Daoy (cell line): ENCODE data around the gene UNKL. TPM values are rescaled to one million over a fixed set of nuclear protein-coding genes. Genes with fewer than 3 reads are reported as not detected.

Source experiments
- DNase-seq: peaks from one replicate; pipeline ENCODE4 v3.0.0-alpha.2; 2015; ENCODE audit warnings: low read depth
- total RNA-seq: library from RNA; depleted of rRNA; stranded (reverse); fragments of >200 nt; shearing (Covaris generic); gene quantifications from 2 replicates; pipeline ENCODE4 v1.2.3, GENCODE V29; 2014; rRNA removed

Gene UNKL
- total RNA-seq: 12.1 and 13.7 TPM in 2 replicates

DNA sequence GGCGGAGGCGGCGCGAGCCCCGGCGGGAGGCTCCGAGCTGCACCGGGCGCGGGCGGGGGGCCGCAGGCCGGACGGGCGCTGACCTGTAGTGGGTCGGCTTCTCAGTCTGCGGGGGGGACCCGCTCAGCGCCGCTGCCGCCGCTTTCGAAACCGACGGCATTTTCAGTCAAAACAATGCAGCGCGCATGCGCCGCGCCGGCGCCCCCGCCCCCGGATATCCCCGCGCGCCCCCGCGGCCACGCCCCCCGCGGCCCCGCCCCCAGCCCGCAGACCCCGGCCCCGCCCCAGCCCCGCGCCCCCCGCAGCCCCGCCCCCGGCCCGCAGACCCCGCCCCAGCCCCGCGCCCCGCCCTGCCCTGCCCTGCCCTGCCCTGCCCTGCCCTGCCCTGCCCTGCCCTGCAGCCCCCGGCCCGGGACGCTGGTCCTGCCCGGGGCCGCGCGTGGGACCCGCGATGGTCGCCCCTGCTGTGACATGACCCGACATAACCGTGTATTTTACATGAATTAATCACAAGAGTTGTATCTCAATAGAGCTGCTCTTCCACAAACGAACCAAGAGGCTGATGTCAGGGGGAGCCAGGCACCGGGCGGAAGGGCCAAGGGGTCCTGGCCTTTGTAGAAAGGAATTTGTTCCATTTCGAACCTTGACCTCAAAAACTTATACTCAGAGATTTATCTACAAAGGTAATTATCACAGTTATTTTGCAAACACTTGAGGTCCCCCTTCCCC lies at the start of gene UNKL:
Gene UNKL, minus strand, starts transcription at position 173 of the 729 bp plus-strand sequence. Its CDS starts 13 bp downstream, at position 160.
- DNase-seq: peak; percentile 65

GRCh38 chr16:1461146-1461545 lies 46.6 kb upstream of the UNKL start:
- no peak for DNase-seq

DNA sequence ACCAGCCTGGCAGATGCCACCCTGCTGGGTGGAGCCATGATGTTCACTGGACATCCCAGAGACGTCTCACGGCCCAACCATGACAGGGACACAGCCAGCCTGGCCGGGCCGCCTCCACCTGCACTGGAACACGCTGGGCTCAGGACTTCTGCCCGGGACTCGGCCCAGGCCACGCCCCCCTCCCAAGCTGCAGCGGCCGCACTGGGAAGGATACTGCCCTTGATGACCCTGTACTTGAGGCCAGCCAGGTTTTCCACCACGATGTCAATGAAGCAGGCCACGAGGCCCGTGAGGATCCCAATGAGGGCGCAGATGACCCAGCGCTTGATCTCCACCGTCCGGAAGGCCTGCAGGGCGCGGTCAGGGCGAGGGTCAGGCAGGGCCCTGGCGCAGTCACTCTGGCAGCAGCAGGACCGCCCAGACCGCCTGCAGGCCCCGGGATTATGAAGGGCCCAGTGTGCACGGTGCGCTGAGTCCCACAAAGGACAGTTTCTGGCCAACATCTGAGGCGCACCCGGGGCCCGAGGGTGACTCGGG lies 46.2 kb upstream of the UNKL start:
- DNase-seq: no peak

- no peak for DNase-seq
Measured at GRCh38 chr16:1459967-1460366, 45.5 kb upstream of the UNKL start.

DNA sequence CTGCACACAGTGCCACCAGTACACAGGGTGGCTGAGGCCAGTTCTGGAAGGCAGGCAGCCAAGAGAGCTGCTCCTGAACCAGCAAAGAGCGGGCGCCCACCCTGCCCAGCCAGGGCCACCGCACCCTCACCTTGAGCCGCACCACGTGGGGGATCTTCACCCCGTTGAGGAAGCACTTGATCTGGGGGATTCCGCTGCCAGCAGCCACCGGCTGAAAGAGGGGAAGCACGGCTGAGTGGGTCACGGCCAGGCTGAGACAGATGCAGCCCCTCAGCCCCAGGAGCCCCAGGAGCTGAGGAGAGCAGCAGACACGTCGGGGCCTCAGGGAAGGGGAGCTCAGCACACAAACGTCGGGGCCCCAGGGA lies 44.5 kb upstream of the UNKL start:
- DNase-seq: no peak

DNA sequence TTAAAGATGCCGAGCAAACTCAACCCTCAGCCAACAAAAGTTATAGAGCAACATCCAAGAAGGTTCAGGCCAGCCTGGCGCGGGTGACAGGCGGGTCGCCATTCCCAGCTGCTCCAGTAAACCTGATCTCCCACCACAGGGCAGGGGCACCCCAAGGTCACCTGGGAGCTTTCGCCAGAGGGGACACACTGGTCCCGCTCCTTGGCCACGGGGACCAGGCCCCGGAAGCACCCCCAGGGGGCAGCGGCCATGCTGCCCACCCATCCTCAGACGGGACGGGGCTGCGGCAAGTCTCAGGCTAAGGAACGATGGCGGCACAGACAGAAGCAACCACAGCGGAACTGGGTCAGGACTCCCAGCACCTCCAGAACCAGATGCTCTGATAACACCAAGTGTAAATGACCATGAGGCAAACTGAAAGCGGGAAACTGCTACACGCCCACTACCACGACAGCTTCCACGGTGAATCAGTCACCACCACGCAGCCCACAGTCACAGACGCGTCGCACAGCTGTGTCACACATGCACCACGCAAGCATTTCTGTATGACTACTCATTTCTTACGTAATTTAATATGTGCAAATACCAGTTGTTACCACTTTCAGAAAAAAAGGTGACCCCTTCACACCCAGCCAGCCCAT lies 44.0 kb upstream of the UNKL start:
- no peak for DNase-seq

DNA sequence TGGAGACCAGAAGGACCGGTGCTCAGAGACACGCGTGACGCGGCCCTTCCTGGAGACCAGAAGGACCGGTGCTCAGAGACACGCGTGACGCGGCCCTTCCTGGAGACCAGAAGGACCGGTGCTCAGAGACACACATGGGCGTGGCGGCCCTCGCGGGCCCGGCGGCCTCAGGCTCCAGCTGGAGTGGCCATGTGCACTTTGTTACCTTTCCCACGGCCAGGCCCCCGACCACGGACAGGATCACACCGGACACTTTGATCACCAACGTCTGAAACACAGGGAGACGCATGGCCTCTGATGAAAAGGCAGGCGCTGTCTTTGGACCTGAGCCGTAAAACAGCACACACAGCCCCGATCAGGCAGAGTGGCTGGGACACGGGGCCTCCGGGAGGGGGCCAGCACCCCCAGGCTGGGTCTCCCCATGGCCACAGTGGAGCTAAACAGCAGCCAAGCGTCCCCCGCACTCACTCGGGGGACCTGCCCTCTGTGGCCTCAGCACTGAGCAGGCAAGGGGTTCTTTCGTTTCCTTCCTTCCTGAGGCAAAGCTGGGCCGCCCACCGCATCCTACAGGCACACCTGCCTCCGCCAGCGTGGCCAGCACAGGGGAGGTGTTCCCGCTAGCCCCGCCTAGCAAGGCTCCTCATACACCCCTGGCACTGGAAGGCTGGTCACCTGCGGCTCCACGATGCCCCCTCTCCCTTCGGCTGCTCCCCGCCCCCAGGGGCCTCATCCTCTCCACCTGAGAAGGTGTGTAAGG lies 43.2 kb upstream of the UNKL start:
- no peak for DNase-seq

GRCh38 chr16:1456951-1457350 lies 42.4 kb upstream of the UNKL start:
- no peak for DNase-seq

GRCh38 chr16:1455190-1456171 lies 41.0 kb upstream of the UNKL start:
- no peak for DNase-seq

DNA sequence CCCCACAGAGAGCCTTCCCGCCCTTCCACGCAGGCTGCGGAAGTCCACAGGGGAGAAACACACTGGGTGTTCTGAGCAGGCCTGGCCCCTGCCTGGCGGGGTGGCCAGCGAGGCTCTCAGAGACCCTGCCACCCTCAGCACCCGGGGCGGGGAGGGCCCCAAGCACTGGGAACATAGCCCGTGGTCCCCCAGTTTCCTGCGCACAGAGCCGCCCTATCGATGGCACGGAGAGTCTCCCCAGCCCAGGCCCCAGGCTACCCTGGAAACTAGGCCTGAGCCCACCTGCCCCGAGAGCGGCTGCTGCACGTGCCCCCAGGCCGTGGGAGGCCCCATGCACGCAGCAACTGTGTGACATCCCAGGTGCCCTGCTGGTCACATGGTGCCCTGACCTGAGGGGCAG lies 40.1 kb upstream of the UNKL start:
- DNase-seq: no peak

- DNase-seq: no peak
Measured at GRCh38 chr16:1453316-1453715, 38.8 kb upstream of the UNKL start.

DNA sequence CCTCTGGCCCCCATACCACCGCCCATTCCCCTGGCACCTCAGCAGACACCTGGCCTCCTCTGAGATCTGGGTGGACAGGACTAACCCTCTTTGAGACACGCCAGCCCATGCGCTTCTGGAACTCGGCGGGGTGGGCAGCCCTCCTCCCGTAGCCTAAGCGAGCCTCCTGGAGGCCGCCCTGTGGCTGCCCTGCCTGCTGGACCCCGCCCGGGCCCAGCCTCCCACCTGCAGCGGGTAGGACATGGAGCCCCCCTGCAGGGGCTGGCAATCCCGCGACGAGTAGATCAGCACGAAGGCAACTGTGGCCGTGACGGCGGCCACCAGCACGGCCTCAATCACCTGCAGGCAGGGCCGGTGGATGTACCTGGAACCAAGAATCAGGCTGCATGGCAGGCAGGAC lies 38.0 kb upstream of the UNKL start:
- DNase-seq: no peak

GRCh38 chr16:1451702-1452392 lies 37.3 kb upstream of the UNKL start:
- DNase-seq: no peak

DNA sequence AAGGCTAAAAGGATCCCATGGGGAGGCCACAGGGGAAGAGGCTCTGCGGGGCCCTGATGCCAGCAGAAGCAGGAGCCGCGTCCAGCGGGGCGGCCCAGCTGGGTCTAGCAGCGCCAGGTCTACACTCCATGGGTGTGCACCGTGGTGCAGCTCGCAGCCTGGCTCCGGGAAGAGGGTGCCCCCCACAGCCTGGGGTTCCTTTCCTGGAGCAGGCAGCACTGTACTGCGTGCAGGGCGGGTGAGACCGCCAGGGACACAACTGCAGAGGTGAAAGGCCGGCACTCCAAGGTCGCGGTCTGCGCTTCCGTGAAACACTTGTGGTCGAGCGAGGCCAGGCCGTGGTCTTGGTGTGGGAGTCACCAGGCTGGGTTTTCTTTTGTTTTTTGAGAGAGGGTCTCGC lies 36.3 kb upstream of the UNKL start:
- DNase-seq: no peak

DNA sequence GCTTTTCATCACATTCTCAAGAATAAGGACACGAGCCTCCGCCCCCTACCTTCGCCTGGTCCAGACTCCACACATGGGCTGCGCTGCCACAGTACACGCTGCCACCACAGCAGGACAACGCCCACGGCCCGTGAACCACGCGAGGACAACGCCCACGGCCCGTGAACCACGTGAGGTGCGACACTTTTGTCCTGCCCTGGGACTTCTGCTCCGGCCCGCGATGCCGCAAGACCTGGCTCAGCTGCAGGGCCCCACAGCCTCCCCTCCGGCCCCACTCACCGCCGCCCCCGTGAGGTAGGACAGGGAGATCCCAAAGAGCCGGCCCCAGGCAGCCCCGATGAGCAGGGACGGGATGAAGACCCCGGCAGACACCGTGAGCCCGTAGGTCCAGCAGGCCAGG lies 35.7 kb upstream of the UNKL start:
- no peak for DNase-seq

GRCh38 chr16:1449201-1449788 lies 34.8 kb upstream of the UNKL start:
- DNase-seq: no peak

GRCh38 chr16:1448536-1449116 lies 34.1 kb upstream of the UNKL start:
- no peak for DNase-seq

DNA sequence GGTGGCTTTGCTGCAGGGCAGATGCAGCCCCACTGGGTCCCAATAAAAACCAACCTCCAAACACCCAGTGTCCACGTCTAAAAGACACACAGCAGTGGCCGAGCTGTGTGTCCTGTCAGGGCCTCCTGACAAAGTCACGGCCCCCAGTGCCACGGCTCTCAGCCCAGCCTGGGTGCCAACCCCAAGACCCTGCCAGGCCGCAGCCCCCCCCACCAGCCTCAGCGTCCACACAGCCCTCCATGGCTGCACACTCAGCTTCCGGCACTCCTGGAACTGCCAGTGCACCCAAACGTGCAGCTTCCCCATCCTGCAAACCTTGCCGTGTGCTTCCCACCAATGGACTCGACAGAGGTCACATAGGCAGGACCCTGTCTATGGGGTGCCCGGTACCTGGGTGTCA lies 33.5 kb upstream of the UNKL start:
- no peak for DNase-seq

DNA sequence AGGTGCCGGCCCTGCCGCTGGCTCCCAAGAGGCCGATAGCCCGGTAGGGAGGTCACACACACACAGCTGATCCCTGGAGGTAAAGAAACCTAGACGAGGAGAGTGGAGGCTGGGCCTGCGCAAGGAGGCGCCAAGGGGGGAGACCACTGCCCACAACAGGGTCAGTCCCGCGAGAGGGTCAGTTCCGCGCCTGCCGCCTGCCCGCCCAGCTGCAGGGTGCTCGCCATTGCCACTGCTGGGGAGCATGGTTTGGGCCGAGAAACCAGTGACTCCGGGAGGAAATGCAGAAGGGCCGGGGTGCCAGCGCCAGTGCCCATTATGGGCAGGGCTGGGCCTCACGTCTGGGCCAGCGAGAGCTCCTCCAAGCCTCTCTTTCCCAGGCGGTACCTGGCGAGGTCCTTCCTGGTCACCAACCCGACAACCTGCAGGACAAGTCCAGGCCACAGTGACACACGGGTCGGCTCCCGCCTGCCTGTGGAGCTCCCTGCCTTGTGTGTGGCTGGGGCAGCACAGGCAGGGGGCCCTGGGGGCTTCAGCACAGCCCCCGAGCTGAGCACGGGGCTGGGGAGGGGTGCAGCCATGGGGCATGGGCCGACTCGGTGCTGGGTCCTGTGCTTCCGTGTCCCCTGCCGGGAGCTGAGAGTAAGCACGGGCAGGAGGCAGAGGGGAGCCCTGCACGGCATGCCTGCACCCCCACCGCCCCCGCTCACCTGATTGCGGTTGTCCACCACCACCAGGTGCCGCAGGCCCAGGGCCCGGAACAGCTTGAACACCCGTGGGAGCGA lies 32.0 kb upstream of the UNKL start:
- no peak for DNase-seq
